H9 (cell line): ENCODE measurements around the gene TECTA. TPM values are rescaled to one million over a fixed set of nuclear protein-coding genes. Genes with fewer than 3 reads are reported as not detected.

Experiments used
- DNase-seq: peaks from one replicate; pipeline ENCODE4 v3.0.0-alpha.2; 2017
- H2AFZ ChIP-seq: one replicate; pipeline ENCODE4 v1.6.1; 2013; ENCODE audit warnings: mild to moderate bottlenecking, low read length, control low read depth, moderate library complexity
- H2AK5ac ChIP-seq: 2 replicates; pipeline ENCODE4 v1.6.1; 2013; ENCODE audit warnings: low read length, control low read depth, mixed read lengths; ENCODE audit not compliant: insufficient read length
- H2BK120ac ChIP-seq: one replicate; pipeline ENCODE4 v1.6.1; 2013; ENCODE audit warnings: low read depth, mild to moderate bottlenecking, low read length, control low read depth, inconsistent platforms; ENCODE audit not compliant: poor library complexity, severe bottlenecking
- H2BK12ac ChIP-seq: 2 replicates; pipeline ENCODE4 v1.6.1; 2013; ENCODE audit warnings: low read length, control low read depth, mixed read lengths, low read depth; ENCODE audit not compliant: insufficient read length
- H2BK15ac ChIP-seq: 2 replicates; pipeline ENCODE4 v1.6.1; 2013; ENCODE audit warnings: low read depth, low read length, control low read depth
- H2BK20ac ChIP-seq: one replicate; pipeline ENCODE4 v1.6.1; 2013; ENCODE audit warnings: low read depth, mild to moderate bottlenecking, low read length, control low read depth, inconsistent platforms; ENCODE audit not compliant: poor library complexity, severe bottlenecking
- H2BK5ac ChIP-seq: 2 replicates; pipeline ENCODE4 v1.6.1; 2013; ENCODE audit warnings: low read length, control low read depth, mixed read lengths; ENCODE audit not compliant: insufficient read length
- H3K14ac ChIP-seq: 2 replicates; pipeline ENCODE4 v1.6.1; 2013; ENCODE audit warnings: low read length, control low read depth; ENCODE audit not compliant: insufficient read depth
- H3K18ac ChIP-seq: 2 replicates; pipeline ENCODE4 v1.6.1; 2013; ENCODE audit warnings: low read depth, mild to moderate bottlenecking, mixed read lengths, low read length, control low read depth; ENCODE audit not compliant: insufficient read length
- H3K23ac ChIP-seq: 2 replicates; pipeline ENCODE4 v1.6.1; 2013; ENCODE audit warnings: low read length, control low read depth, mixed read lengths, low read depth; ENCODE audit not compliant: insufficient read length
- H3K23me2 ChIP-seq: 2 replicates; pipeline ENCODE4 v1.6.1; 2013; ENCODE audit warnings: low read depth, mild to moderate bottlenecking, mixed read lengths, low read length, control low read depth; ENCODE audit not compliant: insufficient read length, poor library complexity, severe bottlenecking
- H3K27ac ChIP-seq: 2 replicates; pipeline ENCODE4 v1.5.1; 2013; ENCODE audit warnings: low read length, control low read depth, mixed read lengths, low read depth; ENCODE audit not compliant: insufficient read length
- H3K27me3 ChIP-seq: 2 replicates; pipeline ENCODE4 v1.6.1; 2013; ENCODE audit warnings: low read length, control low read depth, inconsistent platforms; ENCODE audit not compliant: insufficient read depth
- H3K4ac ChIP-seq: 2 replicates; pipeline ENCODE4 v1.6.1; 2013; ENCODE audit warnings: low read depth, mild to moderate bottlenecking, control low read depth, inconsistent platforms, low read length, moderate library complexity
- H3K4me1 ChIP-seq: 2 replicates; pipeline ENCODE4 v1.6.1; 2013; ENCODE audit warnings: low read length, control low read depth, inconsistent platforms; ENCODE audit not compliant: insufficient read depth
- H3K4me2 ChIP-seq: 2 replicates; pipeline ENCODE4 v1.6.1; 2013; ENCODE audit warnings: low read length, control low read depth, mixed read lengths; ENCODE audit not compliant: insufficient read length, insufficient read depth
- H3K56ac ChIP-seq: 2 replicates; pipeline ENCODE4 v1.6.1; 2013; ENCODE audit warnings: low read depth, mild to moderate bottlenecking, mixed read lengths, low read length, control low read depth; ENCODE audit not compliant: insufficient read length
- H3K79me1 ChIP-seq: 2 replicates; pipeline ENCODE4 v1.6.1; 2013; ENCODE audit warnings: low read depth, mild to moderate bottlenecking, moderate library complexity, low read length, control low read depth, inconsistent platforms; ENCODE audit not compliant: insufficient read depth, poor library complexity, severe bottlenecking
- H3K79me2 ChIP-seq: 2 replicates; pipeline ENCODE4 v1.6.1; 2013; ENCODE audit warnings: low read length, control low read depth, inconsistent platforms; ENCODE audit not compliant: insufficient read depth
- H3K9ac ChIP-seq: 2 replicates; pipeline ENCODE4 v1.6.1; 2013; ENCODE audit warnings: low read length, control low read depth, mixed read lengths; ENCODE audit not compliant: insufficient read length; ENCODE audit errors: extremely low read depth
- H3K9me3 ChIP-seq: one replicate; pipeline ENCODE4 v1.6.1; 2013; ENCODE audit warnings: low read depth, low read length, inconsistent platforms; ENCODE audit not compliant: control insufficient read depth
- H3T11ph ChIP-seq: one replicate; pipeline ENCODE4 v1.6.1; 2013; ENCODE audit warnings: mild to moderate bottlenecking, low read length, control low read depth, inconsistent platforms
- H4K20me1 ChIP-seq: one replicate; pipeline ENCODE4 v1.6.1; 2013; ENCODE audit not compliant: control insufficient read depth, insufficient read length, insufficient read depth
- H4K5ac ChIP-seq: 2 replicates; pipeline ENCODE4 v1.6.1; 2013; ENCODE audit warnings: low read depth, mild to moderate bottlenecking, mixed read lengths, low read length, control low read depth; ENCODE audit not compliant: insufficient read length
- H4K8ac ChIP-seq: replicated peaks from 2 replicates; pipeline ENCODE4 v1.6.1; 2013; ENCODE audit warnings: low read length, control low read depth, mixed read lengths, low read depth; ENCODE audit not compliant: insufficient read length
- H4K91ac ChIP-seq: 2 replicates; pipeline ENCODE4 v1.6.1; 2013; ENCODE audit warnings: low read depth, mild to moderate bottlenecking, moderate library complexity, mixed read lengths, low read length, control low read depth; ENCODE audit not compliant: insufficient read length
- H3K27ac Mint-ChIP-seq, 3 experiments: 2 replicates in 2 of 3; 3 replicates in 1 of 3; pipeline ENCODE4 v1.8.0; 2020 to 2021; ENCODE audit warnings: mixed read lengths in 3 of 3, mild to moderate bottlenecking in 1 of 3, moderate library complexity in 1 of 3
- H3K27me3 Mint-ChIP-seq: 2 replicates; pipeline ENCODE4 v1.8.0; 2021; ENCODE audit warnings: low read depth, mild to moderate bottlenecking, moderate library complexity, mixed read lengths
- H3K36me3 Mint-ChIP-seq, 3 experiments: 2 replicates in 2 of 3; 3 replicates in 1 of 3; pipeline ENCODE4 v1.8.0; 2020 to 2021; ENCODE audit warnings: low read depth in 3 of 3, mixed read lengths in 3 of 3; ENCODE audit not compliant: insufficient read depth in 1 of 3
- H3K4me1 Mint-ChIP-seq, 2 experiments: 2 replicates each; pipeline ENCODE4 v1.8.0; 2020; ENCODE audit warnings: mixed read lengths in 2 of 2
- H3K4me3 Mint-ChIP-seq, 2 experiments: 2 replicates in 1 of 2; 3 replicates in 1 of 2; pipeline ENCODE4 v1.8.0; 2020 to 2021; ENCODE audit warnings: mild to moderate bottlenecking in 2 of 2, mixed read lengths in 2 of 2, moderate library complexity in 1 of 2
- H3K9me3 Mint-ChIP-seq, 2 experiments: 2 replicates in 1 of 2; 3 replicates in 1 of 2; pipeline ENCODE4 v1.8.0; 2020; ENCODE audit warnings: mild to moderate bottlenecking in 2 of 2, mixed read lengths in 2 of 2, moderate library complexity in 1 of 2
- WGBS: extraction: QIAGEN DNeasy Blood & Tissue Kit; methylation state at CpG from one replicate; pipeline ENCODE4 v1.1.7; 2013; ENCODE audit warnings: missing lambda C conversion rate, low lambda C conversion rate, mixed read lengths; ENCODE audit not compliant: insufficient read length; ENCODE audit errors: extremely low coverage; 5-methylcytosine and 5-hydroxymethylcytosine counted together
- total RNA-seq: library from RNA; stranded (reverse); gene quantifications from 2 replicates; pipeline ENCODE4 v1.2.1, GENCODE V29; 2021
- TF ChIP-seq, protein P1 (sequence below): fragments of 200-600 bp; sonication (generic); conservative IDR thresholded peaks from 3 replicates; pipeline ENCODE4 v1.8.0; 2021; ENCODE audit warnings: antibody characterized with exemption, mild to moderate bottlenecking

TECTA gene
- total RNA-seq, 1 experiment from 2014 or later = 0.66 TPM

DNA sequence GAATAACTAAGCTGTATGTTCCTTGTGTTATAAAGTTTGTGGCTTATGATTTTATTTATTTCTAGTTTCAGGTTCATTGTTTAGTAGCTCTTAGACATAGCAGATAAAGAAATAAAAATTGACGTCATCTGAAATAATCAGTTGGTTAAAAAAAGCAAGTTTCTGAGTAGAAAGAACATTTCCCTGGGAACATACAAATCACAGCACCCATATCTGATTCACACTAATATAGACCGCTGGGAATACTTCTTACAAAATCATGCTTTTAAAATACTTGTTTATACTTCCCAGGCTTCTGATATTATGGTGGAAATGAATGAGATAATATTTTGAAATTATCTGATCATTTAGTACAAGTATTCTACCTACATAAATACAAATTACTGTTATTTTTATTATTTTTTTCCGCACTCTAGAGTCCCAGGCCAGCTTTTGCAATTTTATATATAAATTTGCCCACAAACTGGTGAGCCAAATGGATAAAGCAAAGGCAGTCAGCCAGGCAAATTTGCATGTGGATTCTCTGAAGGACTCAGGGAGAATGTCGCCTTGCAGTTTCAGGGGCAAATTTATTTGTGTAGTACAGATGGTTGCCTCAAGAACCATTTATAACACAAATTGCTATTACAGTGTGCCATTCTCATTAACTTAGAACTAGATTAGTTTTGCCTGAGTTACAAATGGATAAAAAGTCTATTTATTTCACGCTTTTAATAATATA, 128.6 kb downstream of the TECTA start:
- no peak overlapping the region for H3K14ac ChIP-seq
- H3K4me2 ChIP-seq = no peak overlapping the region
- H3K56ac ChIP-seq = no peak overlapping the region
- no peak overlapping the region for H3K27ac ChIP-seq
- TF ChIP-seq, protein P1, sequence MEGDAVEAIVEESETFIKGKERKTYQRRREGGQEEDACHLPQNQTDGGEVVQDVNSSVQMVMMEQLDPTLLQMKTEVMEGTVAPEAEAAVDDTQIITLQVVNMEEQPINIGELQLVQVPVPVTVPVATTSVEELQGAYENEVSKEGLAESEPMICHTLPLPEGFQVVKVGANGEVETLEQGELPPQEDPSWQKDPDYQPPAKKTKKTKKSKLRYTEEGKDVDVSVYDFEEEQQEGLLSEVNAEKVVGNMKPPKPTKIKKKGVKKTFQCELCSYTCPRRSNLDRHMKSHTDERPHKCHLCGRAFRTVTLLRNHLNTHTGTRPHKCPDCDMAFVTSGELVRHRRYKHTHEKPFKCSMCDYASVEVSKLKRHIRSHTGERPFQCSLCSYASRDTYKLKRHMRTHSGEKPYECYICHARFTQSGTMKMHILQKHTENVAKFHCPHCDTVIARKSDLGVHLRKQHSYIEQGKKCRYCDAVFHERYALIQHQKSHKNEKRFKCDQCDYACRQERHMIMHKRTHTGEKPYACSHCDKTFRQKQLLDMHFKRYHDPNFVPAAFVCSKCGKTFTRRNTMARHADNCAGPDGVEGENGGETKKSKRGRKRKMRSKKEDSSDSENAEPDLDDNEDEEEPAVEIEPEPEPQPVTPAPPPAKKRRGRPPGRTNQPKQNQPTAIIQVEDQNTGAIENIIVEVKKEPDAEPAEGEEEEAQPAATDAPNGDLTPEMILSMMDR = no peak
- no peak overlapping the region for H2AFZ ChIP-seq
- no peaks in the 10 kb centered on the region for H3K79me1 ChIP-seq
- H3K23ac ChIP-seq = no peak overlapping the region
- H3T11ph ChIP-seq = no peak overlapping the region
- no peak overlapping the region for H3K4ac ChIP-seq
- peaks cover 25 to 29% of the 10 kb centered on the region in 2 experiments for H3K9me3 Mint-ChIP-seq
- no peak overlapping the region for H3K27ac Mint-ChIP-seq
- H3K4me1 Mint-ChIP-seq = peaks cover 12 to 14% of the 10 kb centered on the region in 2 experiments
- no peak overlapping the region for H3K4me3 Mint-ChIP-seq
- peaks cover 15% of the 10 kb centered on the region for H3K9me3 ChIP-seq
- H4K91ac ChIP-seq = no peak overlapping the region
- no peaks in the 10 kb centered on the region for H3K23me2 ChIP-seq
- H3K79me2 ChIP-seq = no peaks in the 10 kb centered on the region
- no peaks in the 10 kb centered on the region for H3K27me3 ChIP-seq
- H3K4me1 ChIP-seq = peaks cover 2% of the 10 kb centered on the region; the same call in 1 of the 2 replicates
- no peak for DNase-seq
- H2BK5ac ChIP-seq = no peak overlapping the region
- no peak overlapping the region for H4K8ac ChIP-seq
- peaks cover 11 to 37% (median 29%) of the 10 kb centered on the region in 3 experiments; a peak in 6 of 7 replicates for H3K36me3 Mint-ChIP-seq
- H2BK15ac ChIP-seq = no peak overlapping the region
- H4K20me1 ChIP-seq = no peaks in the 10 kb centered on the region
- H2BK12ac ChIP-seq = no peak overlapping the region
- H4K5ac ChIP-seq = no peak overlapping the region
- H2AK5ac ChIP-seq = no peak overlapping the region
- no peak overlapping the region for H3K18ac ChIP-seq
- peaks cover 1% of the 10 kb centered on the region; the same call in 1 of the 2 replicates for H3K27me3 Mint-ChIP-seq
- no CpG with 5 or more reads among the region's 5 CpGs for whole genome bisulfite sequencing
- H3K9ac ChIP-seq = no peak overlapping the region
- no peak overlapping the region for H2BK120ac ChIP-seq
- H2BK20ac ChIP-seq = no peak overlapping the region
